SH-SY5Y (cell line): Measurements from ENCODE around the gene PDLIM7.

ENCODE experiments used
- GATA2 ChIP-seq: IDR thresholded peaks from 2 replicates; pipeline ENCODE4 v1.6.1; 2011; ENCODE audit warnings: mild to moderate bottlenecking, low read depth, low read length
- GATA3 ChIP-seq: IDR thresholded peaks from 2 replicates; pipeline ENCODE4 v1.6.1; 2011; ENCODE audit warnings: low read depth, mild to moderate bottlenecking, low read length, moderate library complexity

Gene PDLIM7

DNA sequence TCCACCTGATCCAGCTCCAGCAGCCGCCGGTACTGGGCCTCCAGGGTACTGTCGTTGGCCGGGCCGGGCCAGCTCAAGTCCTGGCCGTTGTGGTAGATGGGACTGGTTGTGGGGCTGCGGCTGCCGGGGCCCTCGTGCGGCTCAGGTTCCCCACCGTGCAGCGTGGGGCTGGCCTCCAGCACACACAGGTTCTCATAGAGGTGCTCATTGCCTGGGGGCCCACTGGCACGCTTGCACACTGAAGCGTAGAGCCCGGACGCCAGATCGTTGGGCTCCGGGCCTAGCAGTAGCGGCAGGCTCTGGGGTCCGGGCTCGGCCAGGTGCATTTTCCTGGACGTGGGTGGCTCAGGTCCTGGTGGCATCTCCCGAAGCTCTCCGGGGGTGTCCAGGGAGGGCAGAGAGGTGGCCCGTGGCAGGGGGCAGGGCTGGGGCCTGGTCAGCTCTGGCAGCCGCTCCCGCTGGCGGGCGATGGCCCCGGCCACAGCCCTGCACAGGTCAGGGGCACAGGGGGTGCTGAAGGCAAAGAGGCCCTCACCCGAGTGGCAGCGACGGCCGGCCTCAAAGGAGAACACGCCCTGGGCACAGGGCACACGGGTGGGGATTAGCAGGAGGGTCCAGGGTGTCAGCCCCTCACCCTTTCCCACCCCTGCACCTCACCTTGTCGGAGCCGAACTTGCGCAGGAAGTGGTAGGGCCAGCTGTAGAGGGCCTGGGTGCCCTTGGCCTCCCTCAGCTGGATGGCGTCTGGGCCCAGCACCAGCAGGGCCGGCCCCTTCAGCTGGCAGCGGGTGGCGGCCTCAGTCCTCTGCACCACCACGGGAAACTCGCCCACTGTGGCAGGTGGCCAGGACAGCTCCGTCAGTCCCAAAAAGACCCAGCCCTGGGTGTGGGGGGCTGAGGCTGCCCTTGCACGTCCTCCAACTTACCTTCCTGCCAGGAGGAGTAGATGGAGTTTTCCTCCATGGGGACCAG, 7.0 kb upstream of the PDLIM7 start:
- TF ChIP-seq GATA2 (no peak), GATA3 (no peak)

DNA sequence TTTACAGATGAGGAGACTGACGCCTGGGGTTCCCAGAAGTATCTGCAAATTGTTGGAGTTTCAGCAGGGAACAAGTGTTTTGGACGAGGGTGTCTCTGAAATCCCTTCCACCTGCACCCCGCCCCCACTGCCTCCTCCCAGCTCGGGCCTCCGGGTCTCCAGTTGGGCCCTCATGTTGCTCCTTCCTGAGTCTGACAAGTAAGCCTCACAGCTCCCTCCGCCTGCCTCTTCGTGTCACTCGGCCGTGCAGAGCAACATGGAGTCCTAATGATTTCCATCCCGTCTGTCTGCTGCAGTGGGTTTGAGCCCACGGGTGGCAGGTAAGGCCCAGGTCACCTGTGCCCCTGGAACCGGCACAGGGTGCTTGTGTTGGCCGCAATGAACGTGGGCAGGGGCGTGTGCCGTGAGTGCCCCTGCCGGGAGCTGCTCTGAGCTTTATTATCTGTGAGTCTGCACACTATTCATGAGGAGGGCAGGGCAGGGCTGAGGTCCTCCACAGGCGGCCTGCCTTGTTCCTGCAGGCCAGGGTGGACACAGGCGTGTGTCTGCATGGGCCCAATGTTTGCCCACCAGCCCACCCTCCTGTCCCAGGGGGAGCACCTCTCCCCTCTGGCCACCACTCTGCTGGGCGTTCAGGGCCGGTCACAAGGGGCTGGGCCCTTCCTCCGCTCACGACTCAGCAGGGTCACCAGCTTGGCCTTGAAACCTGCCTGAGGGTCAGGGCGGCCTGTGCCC, 6.1 kb upstream of the PDLIM7 start:
- TF ChIP-seq GATA3 (no peak), GATA2 (no peak)

DNA sequence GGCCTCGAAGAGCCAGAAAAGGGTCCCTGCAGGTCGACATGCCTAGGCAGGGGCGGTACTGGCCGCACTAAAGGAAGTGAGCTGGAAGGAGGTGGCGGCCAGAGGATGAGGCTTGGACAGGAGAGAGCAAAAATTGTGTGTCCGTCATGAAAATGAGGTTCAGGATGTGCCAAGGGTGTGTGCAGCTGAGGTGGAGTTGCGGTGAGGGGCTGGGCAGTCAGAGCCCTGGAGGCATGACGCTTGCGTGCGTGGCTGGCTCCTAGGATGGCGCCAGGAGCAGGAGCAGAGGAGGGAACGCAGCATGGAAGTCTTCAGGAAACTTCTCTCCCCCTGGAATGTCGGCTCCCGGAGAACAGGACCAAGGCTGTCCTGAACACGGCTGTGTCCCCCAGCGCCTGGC, 5.5 kb upstream of the PDLIM7 start:
- TF ChIP-seq GATA2 (no peak), GATA3 (no peak)

DNA sequence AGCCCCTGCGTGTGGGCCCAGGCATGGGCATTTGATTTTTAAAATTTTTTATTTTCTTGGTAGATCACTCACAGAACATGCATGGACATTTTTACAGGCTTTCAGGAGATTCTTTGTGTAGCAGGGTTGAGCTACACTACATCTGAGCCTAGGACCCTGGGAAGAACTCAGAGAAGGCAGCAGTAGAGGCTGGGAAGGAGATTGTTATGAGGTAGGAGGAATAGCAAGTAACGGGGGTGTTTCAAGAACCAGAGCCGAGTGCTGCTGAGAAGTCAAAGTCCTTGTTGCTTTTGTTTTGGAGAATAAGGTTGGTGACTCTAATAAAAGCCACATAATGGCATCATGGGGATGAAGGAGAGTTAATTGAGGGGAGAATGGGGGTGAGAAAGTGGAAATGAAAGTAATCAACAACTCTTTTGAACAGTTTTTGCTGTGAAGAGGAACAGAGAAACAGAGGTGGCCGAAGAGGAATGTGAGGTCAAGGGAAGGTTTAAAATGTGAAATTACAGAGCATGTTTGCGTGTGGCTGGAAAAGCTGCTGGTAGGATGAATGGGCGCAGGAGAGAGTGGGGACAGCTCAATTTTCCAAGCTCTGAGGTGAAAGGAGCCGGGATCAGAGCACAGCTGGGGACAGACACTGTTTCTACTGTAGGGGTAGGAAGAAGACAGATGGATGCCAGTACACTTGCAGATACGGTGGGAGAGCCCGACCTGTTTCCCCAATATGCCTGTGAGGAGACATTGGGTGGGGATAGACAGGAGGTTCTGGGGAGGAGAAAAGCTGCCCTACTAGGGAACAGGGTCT, 4.7 kb upstream of the PDLIM7 start:
- TF ChIP-seq GATA3: no peak
- no peak for TF ChIP-seq GATA2

DNA sequence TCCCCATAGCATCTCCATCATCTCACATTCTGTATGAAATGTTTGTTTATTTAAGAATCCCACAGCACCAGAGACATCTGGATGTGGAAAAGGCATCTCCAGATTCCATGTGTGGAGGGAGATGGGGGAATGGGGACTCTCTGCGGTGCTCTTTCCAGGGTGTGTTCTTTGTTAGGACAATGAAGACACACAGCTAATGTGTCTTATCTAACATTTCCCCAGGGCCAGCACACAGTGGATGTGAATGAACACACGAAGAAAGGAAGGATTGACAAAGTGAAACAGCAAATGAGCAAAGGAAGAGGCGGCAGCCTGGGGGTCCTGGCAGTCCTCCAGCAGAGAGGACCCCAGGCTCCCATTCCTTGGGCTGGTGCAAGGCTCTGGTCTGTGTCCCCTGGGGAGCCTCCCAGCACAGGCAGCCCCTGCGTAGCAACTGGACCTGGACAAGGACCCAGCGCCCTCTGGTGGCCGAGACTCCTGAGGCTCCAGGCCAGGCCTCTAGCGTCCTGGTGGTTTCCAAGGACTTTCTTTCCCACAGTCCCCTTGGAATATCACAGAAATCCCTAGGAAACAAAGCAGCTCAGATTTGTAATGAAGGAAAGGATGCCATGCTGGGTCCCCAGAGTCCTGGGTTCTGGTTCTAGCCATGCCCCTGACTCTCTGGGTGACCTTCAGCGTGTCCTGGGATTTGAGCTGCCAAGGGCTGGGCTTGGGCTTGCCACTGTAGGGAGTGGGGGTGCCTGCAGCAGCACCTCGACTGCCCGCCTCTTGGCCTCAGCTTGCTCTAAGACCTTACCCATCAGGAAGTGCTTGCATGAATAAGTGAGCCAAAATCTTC, 3.5 kb upstream of the PDLIM7 start:
- TF ChIP-seq GATA3: no peak
- TF ChIP-seq GATA2: peak; percentile 13; the same call in 1 of the 2 replicates

DNA sequence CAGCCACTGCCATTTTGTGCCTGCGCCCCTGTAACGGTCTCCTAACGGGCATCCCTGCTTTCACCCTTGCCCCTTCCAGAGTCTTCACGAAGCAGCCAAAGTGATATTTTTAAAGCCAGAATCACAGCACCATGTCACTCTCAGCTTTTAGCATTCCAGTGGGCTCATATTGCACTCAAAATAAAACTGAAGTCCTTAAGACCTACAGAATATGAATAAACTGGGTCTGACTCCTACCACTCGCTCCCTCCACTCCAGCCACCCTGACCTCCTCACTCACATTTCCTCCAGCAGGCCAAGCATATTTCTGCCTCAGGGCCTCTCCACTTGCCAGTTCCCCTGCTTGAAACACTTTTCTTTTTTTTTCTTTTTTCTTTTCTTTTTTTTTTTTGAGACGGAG, 2.4 kb upstream of the PDLIM7 start:
- no peak for TF ChIP-seq GATA3
- TF ChIP-seq GATA2: no peak

DNA sequence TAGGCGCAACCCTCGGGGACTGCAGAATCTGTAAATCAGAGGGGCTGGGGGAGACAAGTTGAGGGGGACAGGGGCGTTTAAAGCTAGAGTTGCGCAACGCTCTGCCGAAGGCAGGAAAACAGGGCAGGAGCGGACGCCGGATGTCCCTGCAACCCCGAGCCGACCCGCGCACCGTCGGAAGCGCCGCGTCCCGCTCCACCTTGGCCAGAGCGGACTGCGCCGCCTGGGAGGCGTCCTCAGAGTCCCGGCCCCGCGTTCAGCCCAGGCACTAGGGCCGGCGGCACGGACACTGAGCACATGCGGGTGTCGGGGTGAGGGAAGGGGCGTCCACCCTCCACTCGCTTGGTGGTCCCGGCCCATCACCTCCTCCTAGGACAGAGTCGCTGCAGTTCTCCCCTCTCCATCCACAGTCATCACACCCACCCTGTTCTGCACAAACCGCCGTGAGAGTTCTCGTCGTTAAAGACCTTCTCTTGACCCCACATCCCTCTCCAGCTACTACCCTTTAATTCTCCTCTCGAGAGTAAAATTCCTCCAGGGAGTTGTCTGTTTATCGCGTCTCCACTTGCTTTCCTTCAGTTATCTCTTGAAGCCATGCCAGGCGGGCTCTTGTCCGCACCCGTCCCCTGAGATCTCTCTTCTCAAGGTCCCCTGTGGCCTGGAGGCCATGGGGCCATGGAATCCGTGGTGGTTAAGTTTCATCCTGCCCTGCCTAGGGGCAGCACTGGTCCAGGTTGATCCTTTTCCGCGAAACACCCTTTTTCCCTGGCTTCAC, 796 bp upstream of the PDLIM7 start:
- no peak for TF ChIP-seq GATA3
- no peak for TF ChIP-seq GATA2

DNA sequence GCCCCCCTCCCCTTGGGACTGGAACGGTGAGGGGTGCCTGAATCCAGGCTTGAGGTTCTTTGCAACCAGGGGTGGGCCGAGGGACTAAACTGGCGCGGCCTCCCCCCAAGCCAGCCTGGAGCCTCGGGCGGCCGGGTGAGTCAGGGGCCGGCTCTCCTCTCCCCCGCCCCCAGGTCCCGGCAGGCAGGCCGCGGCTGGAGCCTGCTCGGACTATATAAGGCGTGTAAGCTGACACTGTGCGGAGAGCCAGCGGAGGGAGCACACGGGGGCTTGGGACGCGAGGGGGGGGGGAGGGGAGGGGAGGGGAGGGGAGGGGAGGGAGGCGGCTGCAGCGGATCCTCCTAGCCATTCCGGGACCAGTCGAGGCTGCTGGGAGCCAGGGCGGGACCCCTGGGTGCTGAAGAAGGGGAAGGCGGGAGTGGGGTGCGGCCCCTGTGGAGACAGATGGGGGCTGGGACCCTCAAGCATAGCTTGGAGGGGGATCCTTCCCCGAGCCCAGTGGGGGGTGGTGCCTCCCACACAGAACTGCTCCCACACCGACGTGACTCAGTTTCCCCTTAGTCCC, 595 bp downstream of the PDLIM7 start:
- TF ChIP-seq GATA3 (no peak), GATA2 (no peak)

DNA sequence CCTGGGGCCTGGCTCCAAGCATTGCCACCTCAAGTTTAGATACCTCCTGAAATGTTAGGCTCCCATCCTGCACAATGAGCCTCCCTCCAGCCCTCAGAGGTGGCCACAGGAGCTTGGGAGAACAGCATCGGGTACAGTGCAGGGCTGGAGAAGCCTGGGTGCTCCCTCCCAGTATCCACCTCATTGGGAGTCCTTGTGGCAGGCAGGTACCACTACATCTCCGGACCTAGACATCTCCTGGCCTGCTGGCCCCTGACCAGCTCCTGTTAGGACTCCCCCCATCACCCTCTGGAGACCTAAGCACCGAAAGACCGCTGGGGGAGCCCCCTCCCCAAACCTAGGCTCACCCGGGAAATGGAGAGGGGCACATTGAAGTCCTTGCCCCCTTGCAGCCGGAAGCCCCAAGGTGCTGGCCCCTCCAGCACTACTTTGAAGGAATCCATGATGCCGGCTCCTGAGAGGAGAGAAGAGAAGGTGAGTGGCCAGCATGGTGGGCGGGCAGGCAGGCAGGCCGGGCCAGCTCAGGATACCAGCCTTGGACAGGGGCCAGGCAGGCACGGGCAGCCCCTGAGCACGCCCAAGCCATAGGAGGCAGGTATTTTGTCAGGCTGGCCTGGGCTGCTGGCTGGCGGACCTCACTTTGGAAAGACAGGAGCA, 1.2 kb downstream of the PDLIM7 start:
- TF ChIP-seq GATA3: no peak
- TF ChIP-seq GATA2: no peak

DNA sequence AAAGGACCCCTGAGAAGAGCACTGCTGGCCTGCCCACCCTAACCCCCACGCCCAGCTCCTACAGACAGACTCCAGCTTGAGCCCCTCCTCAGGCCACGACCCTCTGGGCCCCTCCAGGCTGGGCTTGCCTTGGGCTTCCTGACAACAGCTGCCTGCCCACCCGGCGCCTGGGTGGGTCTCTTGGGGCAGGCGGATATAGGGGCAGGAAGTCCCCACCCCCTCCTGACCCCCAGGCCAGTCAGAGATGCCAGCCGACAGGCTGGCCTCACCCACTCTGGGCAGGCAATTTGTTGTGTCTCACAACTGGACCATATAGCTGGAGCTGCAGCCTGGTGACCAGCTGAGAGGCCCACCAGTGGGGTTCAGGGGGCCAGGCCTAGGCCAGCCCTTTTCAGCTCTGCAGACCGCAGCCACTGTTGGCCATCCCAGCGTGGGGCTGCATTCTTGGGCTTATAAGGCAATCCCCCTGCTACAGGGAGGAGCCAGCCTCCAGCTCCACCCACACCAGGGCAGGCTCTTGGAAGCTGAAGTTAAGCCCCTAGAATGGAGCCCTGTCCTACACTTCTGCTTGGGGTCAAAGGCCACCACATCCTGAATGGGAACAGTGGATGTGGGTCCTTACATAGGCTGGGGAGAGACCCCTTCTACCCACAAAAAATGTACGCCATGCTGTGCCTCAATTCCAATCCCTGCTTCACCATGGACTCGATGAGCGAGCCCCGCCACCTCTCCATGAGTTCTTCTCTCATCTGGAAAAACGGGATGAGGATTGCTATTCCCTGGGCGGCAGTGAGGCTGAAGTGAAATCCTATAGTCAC, 2.0 kb downstream of the PDLIM7 start:
- TF ChIP-seq GATA3 (no peak), GATA2 (no peak)

DNA sequence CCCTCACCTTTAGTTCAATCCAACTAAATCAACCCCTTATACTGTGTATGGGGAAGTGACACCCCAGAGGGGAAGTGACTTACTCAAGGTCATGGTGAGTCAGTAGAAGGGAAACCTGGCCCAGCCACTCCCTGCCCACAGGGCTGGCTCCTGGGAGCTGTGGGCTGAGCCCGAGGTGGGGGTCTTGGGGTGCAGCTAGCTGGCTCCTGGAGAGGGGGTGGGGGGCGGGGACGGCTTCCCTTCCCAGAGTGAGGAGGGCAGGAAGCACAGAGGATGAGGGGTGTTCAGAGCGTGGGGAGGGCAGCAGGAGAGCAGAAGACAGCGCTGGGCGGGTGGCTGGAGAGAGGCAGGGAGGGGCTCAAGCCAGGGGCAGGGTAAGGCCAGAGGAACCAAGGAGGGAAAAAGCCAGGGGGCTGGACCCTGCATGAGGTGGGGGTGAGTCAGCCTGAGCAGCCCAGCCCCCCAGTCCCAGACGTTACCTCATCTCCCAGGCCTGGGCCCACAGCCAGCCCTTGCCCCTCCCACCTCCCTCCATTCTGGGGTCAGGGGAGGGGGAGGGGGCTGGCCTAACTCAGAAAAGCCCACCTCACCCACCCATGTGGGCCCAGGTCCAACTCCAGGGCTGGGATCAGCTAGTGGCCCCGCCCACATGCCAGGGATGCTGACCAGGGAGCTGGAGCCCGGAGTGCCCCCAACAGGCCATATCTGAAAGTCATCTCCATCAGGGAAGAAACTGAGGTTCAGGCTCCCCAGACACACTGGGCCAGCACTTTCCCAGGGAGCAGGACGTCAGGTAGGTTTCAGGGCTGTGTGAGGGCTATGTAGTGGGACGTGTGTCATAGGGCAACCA, 2.8 kb downstream of the PDLIM7 start:
- TF ChIP-seq GATA2: no peak
- TF ChIP-seq GATA3: no peak

DNA sequence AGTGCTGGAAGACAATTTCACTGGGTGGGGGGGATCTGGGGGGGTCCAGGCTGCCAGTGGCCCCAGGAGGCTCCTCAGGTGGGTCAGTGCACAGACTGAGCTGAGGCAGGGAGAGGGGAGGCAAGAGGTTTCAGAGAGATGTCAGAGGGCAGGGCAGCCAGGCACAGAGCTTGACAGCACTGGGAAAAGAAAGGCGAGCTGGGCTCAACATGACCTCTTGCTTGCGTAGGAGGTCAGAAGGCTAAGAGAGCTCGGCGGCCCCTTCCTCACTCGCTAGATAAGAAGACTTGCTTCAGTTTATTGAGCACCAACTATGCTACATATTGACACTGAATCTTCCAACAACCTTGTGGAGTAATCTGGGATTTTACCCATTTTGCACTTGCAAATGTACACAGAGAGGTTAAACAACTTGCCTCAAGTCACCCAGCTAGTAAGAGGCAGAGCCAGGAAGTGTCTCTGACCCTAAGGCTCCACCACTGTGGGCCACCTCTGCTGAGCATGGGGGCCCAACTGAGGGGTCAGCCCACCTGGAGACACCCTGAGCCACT, 3.5 kb downstream of the PDLIM7 start:
- no peak for TF ChIP-seq GATA3
- TF ChIP-seq GATA2: no peak
